ENCODE measurements around the gene SERTAD1.
"Not testable (repeated sequence)": the region's sequence is repeated elsewhere in the genome, so short reads cannot be mapped to it uniquely, and the experiment has no call there.

Gene SERTAD1

DNA sequence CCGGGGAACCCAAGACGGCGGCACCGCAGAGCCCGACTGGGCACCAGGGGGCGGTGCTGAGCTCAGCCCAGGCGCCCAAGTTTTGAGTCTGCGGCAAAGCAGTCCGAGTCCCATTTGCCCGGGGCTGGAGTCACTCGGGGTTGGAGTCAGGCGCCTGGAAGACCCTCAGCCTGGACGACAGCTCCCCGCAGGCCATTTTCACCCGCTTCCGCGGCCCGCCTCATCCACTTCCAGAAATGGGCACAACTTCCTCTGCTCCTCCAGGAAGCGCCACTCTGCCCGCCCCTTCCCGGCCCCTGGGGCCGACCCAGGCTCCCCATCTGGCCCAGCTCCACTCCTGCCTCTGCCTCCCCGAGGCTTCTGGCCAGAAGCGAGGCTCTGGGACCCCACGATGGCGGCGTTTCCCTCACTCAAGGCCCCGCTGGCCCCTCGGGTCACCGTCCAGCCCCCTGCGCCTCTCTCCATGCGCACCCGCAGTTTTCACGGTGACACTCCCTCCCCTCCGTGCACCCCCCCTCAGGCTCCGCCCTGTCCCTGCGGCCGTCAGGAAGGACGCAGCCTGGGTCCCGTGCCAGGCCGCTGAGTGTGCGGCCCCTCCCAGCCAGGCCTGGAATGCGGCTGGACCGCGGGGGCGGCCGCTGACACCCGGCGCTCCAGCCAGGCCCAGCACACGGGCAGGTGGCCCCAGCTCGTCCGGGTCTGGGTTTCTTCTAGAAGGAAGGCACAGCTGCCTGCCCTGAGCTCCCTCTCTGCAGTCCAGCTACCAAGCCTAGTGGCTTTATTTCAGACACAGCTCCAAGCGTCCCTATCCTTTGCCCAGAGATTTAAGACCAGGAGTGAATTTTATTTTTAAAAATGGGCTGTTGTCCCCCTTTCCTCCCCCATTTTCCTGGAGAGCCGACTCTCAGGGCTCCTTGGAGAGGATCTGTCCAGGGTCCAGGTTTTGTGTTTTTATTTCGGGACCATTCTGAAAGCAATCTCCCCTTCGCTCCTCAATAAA lies 4.7 kb downstream of the SERTAD1 start:
- DNase-seq: peak; percentile 69

GRCh38 chr19:40420451-40420765 lies 5.4 kb downstream of the SERTAD1 start:
- DNase-seq: no peak

GRCh38 chr19:40419780-40420179 lies 6.0 kb downstream of the SERTAD1 start:
- DNase-seq: no peak

DNA sequence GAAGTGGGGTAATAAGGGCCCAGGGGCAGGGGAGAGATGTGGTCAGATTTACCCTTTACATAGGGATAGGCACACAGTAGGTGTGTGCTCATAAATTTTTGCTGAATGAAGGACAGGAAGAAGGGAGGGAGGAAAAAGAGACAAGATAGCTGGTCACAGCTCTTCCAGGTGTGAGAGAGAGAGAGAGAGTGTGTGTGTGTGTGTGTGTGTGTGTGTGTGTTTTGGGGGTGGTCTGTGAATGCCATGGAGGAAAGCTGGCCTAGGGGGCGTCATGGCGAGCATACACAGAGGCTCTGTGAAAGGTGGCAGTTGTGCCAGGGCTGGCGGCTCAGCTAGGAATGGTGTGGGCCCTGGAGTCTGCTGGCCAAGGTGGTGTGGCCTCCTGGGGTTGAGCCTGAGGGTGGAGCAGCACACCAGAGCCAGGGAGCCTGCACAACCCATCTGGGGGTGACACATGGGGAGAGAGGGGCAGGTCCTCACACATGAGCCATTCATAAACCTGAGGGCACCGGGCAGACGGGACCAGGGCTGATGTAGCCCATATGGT lies 6.7 kb downstream of the SERTAD1 start:
- DNase-seq: no peak

DNA sequence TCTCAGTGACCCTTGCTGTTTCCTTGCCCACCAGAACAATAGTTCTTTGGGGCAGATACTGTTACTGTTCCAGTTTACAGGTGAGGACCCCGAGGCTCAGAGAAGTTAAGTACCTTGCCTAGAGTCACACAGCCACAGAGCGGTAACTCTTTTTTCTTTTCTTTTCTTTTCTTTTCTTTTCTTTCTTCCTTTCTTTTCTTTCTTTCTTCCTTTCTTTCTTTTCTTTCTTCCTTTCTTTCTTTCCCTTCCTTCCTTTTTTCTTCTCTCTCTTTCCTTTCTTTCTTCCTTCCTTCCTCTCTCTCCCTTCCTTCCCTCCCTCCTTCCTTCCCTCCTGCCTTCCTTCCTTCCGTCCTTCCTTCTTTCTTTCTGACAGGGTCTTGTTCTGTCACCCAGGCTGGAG lies 7.8 kb downstream of the SERTAD1 start:
- DNase-seq: no peak

GRCh38 chr19:40417643-40417981 lies 8.2 kb downstream of the SERTAD1 start:
- DNase-seq: no peak

GRCh38 chr19:40416918-40417642 lies 8.7 kb downstream of the SERTAD1 start:
- no peak for DNase-seq

DNA sequence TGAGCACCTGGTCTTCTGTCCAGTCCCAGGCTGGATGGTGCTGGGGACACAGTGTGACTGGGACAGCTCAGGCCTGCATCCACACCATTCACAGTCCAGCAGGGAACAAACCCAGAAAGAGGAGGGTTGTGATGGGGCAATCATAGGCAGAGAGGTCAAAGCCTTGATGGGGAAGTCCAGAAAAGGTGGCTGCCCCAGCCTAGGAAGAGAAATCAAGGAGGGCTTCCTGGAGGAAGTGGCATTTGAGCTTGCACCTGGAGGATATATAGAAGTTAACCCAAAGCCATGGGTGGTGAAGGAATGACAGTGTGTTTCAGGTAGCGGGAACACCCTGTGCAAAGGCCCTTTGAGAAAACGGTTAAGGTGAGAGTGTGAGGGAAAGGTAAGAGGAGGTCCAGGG lies 10.0 kb downstream of the SERTAD1 start:
- no peak for DNase-seq

DNA sequence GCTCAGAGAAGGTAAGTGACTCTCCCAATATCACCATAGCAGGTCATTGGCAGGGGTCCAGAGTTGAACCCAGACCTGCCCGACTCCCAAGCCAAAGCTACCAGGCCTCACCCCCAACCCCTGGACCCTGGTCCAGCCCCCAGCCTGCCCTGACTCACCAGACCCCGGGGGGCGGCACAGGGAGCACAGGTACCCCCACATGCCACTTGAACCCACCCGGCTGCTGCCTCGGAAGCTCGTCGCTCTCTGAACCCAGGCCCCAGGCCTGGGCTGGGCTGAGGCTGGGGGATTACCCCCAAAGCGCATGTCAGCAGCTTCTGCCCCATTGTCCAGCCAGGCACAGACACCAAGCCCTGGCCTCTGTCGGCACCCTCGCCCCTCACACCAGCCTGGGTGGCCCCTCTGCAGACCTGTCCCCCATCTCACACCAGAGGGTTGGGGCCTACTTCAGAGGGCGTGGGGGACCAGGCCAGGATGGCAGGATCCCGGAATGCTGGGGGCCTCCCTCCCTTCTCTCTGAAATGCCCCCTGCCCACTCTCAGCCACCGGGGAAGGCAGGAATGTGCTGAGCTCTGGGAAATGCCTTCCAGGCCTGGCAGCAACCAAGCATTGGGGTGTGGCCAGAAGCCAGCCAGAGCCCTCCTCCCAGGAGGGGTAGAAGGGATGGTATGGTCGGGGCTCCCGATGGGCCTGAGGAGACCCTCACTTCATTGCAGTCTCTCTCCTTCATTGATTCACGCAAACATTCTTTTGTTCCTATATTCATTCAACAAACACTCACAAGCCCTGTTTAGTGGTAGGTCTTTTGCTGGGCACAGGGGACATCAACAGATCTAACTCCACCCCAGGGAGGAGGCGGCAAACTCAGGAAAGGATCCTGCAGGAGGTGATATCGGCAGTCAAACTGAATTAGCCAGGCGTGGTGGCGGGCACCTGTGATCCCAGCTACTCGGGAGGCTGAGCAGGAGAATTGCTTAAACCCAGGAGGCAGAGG lies 11.0 kb downstream of the SERTAD1 start:
- no peak for DNase-seq

- no peak for DNase-seq
These were observed 12.4 kb downstream of the SERTAD1 start, which contains the start of gene PRX for GRCh38 chr19:40413291-40413845. PRX (minus strand) TSS chr19:40413378; CDS start chr19:40407932, 5,446 bp downstream.

GRCh38 chr19:40412866-40413265 lies 12.9 kb downstream of the SERTAD1 start:
- DNase-seq: no peak

DNA sequence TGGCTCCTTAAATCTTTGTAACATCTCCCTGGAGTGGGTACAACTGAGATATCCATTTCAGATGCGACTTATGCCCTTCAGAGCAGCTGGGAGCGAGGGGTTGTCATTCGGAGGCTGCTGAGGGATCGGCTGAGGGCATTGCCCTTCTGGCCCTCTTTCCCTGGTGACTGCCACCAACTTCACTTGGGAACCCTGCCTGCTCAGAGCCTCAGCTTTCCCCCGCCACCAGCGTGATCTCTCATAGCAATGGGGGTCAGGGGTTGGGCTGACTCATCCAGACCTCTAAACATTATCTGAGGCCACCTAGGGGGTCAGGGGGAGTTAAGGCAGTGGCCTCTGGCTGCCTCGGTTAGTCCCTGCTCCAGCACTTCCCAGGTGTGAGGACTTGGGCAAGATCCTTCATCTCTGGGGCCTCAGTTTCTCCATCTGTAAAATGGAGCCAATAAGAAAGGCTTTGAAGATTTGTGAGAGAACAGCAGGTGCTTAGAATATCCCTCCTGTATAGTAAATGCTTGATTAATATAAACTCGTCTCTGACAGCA lies 13.8 kb downstream of the SERTAD1 start:
- DNase-seq: no peak

DNA sequence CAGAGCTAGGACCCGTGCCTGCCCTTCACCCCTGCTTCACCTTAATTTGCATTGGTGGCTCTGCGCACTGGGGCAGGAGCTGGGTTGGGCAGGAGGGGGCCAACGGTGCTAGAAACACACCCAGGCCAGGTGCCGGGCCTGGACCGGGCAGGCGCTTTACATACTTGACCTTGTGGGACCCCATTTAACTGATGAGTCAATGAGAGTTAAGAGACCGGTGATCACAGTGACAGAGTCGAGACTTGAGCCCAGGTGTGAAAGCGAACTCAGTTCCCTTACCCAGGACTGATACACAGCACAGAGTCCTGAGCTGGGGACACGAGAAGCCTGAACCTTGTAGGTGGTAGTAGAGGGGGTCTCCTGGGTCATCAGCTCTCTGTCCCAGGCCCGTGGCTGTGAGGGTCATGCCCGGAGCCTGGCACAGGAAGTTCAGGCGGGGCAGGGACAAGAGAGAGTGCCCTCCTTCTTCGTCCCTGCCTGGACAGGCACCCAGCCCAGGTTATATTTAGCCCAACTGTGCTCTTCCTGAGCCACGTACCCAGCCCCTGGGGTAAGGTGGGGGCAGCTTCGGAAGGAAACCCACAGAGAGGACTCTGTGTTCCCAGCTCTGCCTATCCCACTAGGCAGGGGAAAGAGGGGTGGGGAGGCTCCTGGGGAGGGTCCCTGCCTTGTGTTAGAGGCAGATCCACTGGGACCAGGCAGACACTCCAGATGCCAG lies 14.5 kb downstream of the SERTAD1 start:
- DNase-seq: no peak

DNA sequence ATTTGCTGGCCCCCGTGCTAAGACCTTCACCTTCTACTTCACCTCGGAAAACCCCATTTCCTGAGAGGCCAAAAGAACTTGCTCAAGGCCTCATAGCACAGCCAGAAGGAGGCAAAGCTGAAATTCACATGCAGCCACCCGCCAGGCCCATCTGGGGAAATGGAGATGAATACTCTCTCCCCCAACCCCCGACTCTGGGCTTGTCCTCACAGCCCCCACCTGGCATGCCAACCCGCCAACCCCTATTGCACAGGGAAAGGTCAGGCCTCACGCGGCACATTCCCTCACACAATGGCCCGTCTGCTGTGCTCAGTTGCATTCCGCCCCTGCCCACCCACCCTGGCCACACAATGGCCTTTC lies 15.8 kb downstream of the SERTAD1 start:
- DNase-seq: no peak

DNA sequence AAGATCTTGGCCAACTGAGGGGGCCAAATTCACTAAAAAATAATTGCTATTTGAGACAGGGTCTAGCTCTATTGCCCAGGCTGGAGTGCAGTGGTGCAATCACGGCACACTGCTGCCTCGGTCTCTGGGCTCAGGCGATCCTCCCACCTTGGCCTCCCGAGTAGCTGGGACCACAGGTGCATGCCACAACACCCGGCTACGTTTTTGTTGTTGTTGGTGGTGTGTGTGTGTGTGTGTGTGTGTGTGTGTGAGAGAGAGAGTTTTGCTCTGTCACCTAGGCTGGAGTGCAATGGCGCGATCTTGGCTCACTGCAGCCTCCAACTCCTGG lies 17.2 kb downstream of the SERTAD1 start:
- not testable (repeated sequence) for DNase-seq

DNA sequence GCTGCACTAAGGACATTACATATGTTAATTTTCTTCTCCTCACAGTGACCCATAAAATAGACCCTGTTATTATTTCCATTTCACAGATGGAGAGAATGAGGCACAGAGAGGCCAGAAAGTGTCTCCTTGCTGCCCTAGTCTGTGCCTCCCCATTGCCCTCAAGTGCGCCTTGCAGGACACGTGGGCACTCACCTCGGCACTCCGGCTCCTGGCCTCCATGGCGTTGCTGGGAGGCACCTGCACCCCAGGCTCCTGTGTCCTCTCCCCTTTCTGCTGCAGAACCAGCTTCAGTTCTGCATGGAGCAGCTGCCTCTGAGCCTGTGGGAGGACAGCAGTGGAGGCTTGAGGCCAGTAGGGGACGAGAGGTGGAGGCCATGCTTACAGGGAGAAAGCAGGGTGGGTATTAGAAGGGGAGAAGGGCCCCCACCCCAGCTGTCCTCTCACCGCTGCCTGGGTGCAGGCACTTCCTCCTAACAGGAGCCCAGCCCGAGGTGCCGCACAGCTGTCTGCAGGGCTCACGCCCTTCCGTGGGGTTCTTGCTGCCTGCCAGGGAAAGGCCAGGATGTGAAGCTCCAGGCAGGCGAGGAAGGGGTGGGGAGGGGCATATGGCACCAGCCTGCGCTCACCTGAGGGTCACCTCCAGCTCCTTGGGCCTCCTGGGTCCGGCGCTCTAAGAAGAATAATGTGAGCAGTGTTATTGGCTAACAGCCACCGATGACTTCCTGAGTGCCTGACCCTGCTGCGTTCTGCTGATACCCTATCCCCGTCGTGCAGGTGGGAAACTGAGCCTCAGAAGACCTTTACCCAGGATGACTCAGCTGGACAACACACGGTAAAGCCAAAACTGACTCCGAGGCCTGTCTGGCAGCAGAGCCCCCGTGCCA lies 17.8 kb downstream of the SERTAD1 start:
- DNase-seq: no peak

DNA sequence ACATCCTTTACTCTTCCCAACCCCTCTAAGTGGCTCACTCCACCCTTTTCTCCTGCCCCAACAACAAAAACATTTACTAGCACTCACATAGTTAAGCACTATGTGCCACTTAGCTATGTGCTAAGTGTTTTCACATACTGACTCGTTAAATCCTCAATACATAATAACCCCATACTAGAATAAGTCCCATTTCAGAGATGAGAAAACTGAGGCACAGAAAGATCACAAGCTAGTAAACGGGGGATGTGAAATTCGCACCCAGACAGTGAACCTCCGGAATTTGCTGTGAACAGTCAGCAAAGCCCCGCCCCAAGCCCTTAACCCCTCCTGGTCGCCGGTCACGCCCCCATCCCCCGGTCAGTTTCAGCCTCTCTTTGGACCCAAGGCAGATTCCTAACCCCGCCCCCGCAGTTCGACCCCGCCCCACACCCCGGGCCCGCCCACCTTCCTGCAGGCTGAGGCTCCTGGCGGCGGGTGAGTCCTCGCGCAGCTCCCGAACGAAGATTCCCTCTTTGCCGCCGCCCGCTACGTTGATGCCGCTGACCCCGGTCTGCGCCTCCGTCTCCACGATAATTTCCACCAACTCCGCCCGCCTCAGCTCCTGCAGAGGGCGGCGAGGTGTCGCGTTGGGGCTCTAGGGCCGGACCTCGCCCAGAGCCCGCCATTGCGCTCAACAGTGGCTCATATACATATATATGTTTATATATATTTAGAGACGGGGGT lies 22.4 kb downstream of the SERTAD1 start:
- DNase-seq: peak; percentile 78

- DNase-seq: no peak
These were observed 25.2 kb downstream of the SERTAD1 start for GRCh38 chr19:40400559-40400958.

GRCh38 chr19:40398417-40399131 lies 27.2 kb downstream of the SERTAD1 start:
- DNase-seq: peak; percentile 76

All from NCI-H146 (cell line).